Measurements from ENCODE around the gene CALD1. TPM values are rescaled to one million over a fixed set of nuclear protein-coding genes. Genes with fewer than 3 reads are reported as not detected.
A peak's percentile ranks its signal among the peaks of the same experiment; 100 is the strongest.

The CALD1 gene
- total RNA-seq, 1 donor from 2014 or later: 118 TPM

DNA sequence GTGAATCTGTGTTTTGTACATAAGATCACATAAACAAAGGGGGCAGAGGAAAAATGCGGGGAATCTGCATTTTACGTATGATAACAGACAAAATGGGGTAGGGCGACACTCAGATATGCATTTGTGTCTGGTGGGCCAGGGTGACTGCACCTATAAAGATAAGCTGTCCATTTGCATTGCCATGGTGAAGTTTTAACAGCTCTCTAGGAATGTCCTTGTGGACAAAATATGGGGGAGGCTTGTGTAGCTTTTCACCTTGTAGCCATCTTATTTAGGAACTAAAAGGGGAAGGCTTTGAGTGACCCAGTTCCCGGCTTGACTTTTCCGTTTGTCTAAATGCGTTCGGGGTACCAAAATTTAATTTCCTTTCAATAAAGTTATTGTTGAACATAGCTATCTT is 114.5 kb downstream of the CALD1 start:
- peaks cover 73% of the 10 kb centered on the region for H3K79me2 ChIP-seq (ENCODE audit: low read depth)
- H3K4me2 ChIP-seq: peak overlapping the region; percentile 94
- H3K4me1 Mint-ChIP-seq: peaks cover 24% of the 10 kb centered on the region
- H3K27me3 ChIP-seq: no peaks in the 10 kb centered on the region
- H3K27ac ChIP-seq: no peak overlapping the region
- peaks cover 17% of the 10 kb centered on the region for H3K9me3 Mint-ChIP-seq
- peaks cover 27% of the 10 kb centered on the region for H4K20me1 ChIP-seq (ENCODE audit: low read depth)
- no peak overlapping the region for H3K9ac ChIP-seq
- no peaks in the 10 kb centered on the region for H3K9me3 ChIP-seq (ENCODE audit: low read depth)
- peaks cover 6% of the 10 kb centered on the region for H3F3A ChIP-seq (ENCODE audit: low read depth)
- H3K4me3 ChIP-seq: peak overlapping the region; percentile 64
- H2AFZ ChIP-seq (replicated peaks): no peak overlapping the region
- H3K4me1 ChIP-seq: peaks cover 44% of the 10 kb centered on the region
- peaks cover 20% of the 10 kb centered on the region for H3K36me3 Mint-ChIP-seq
- TF ChIP-seq, protein P1, sequence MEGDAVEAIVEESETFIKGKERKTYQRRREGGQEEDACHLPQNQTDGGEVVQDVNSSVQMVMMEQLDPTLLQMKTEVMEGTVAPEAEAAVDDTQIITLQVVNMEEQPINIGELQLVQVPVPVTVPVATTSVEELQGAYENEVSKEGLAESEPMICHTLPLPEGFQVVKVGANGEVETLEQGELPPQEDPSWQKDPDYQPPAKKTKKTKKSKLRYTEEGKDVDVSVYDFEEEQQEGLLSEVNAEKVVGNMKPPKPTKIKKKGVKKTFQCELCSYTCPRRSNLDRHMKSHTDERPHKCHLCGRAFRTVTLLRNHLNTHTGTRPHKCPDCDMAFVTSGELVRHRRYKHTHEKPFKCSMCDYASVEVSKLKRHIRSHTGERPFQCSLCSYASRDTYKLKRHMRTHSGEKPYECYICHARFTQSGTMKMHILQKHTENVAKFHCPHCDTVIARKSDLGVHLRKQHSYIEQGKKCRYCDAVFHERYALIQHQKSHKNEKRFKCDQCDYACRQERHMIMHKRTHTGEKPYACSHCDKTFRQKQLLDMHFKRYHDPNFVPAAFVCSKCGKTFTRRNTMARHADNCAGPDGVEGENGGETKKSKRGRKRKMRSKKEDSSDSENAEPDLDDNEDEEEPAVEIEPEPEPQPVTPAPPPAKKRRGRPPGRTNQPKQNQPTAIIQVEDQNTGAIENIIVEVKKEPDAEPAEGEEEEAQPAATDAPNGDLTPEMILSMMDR (IDR thresholded peaks at IDR 0.05): no peak
- no peak for TF ChIP-seq EZH2phosphoT487 (IDR thresholded peaks at IDR 0.05)
- no peak for TF ChIP-seq EZH2 (IDR thresholded peaks at IDR 0.05)
- peak overlapping the region; percentile 89 for H3K4me3 Mint-ChIP-seq
- H3K27me3 Mint-ChIP-seq (ENCODE audit: insufficient read depth, low read depth): no peaks in the 10 kb centered on the region
- no peak for DNase-seq (ENCODE audit: low spot score)
- no peak overlapping the region for H3K27ac Mint-ChIP-seq
- no peaks in the 10 kb centered on the region for H3K36me3 ChIP-seq

DNA sequence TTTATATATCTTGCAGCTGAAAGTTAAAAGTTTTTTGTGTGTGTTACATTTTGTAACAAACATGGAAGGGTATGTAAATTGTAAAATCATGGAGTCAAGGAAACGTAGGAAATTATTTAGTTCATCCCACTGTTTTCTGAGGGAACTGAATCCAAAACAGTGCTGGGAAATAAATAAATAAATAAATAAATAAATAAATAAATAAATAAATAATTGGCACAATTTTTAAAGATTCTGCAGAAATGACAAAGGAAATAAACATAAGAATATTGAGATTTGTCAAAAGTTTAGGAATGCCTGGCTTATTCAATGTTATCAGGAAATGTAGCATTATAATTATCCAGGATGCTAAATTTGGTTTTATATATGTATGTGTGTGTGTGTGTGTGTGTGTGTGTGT is 115.5 kb downstream of the CALD1 start:
- peaks cover 27% of the 10 kb centered on the region for H4K20me1 ChIP-seq (ENCODE audit: low read depth)
- peaks cover 24% of the 10 kb centered on the region for H3K36me3 Mint-ChIP-seq
- no peak overlapping the region for H3K4me3 ChIP-seq
- H3K4me1 Mint-ChIP-seq: peaks cover 24% of the 10 kb centered on the region
- H3K27me3 Mint-ChIP-seq (ENCODE audit: insufficient read depth, low read depth): no peaks in the 10 kb centered on the region
- no peaks in the 10 kb centered on the region for H3K9me3 ChIP-seq (ENCODE audit: low read depth)
- no peak overlapping the region for H3K9ac ChIP-seq
- H3K9me3 Mint-ChIP-seq: peaks cover 17% of the 10 kb centered on the region
- H3K4me1 ChIP-seq: peaks cover 46% of the 10 kb centered on the region
- TF ChIP-seq EZH2 (IDR thresholded peaks at IDR 0.05): no peak
- TF ChIP-seq, protein P1 (IDR thresholded peaks at IDR 0.05): no peak
- no peak for TF ChIP-seq EZH2phosphoT487 (IDR thresholded peaks at IDR 0.05)
- H3K27ac ChIP-seq: no peak overlapping the region
- no peaks in the 10 kb centered on the region for H3K36me3 ChIP-seq
- H3K4me3 Mint-ChIP-seq: no peak overlapping the region
- H3K27ac Mint-ChIP-seq: no peak overlapping the region
- no peaks in the 10 kb centered on the region for H3K27me3 ChIP-seq
- peaks cover 6% of the 10 kb centered on the region for H3F3A ChIP-seq (ENCODE audit: low read depth)
- no peak overlapping the region for H2AFZ ChIP-seq (replicated peaks)
- H3K4me2 ChIP-seq: peak overlapping the region; percentile 94
- no peak for DNase-seq (ENCODE audit: low spot score)
- H3K79me2 ChIP-seq (ENCODE audit: low read depth): peaks cover 83% of the 10 kb centered on the region

DNA sequence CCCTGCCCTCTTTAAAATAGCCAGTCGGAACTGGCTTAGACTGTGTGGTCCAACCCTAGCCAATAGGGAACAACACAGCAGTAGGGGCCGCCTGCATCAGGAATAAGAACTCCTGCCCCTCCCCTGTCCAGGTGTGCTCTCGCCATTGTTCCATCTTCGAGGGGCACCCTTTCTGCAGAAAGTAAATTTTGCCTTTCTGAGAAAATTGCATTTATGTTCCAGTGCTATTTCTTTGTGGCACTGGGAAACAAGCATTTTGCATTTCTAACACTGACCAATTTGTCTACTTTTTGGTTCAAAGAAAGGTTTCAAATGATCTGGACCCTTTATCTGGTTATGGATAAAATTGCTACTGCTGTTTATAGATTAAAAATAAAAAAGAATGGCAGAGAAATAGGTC is 116.6 kb downstream of the CALD1 start:
- Mint-ChIP-seq H3K36me3 (peaks cover 24% of the 10 kb centered on the region), H3K9me3 (peaks cover 17% of the 10 kb centered on the region), H3K27ac (no peak overlapping the region), H3K4me3 (no peak overlapping the region), H3K27me3 (ENCODE audit: insufficient read depth, low read depth) (no peaks in the 10 kb centered on the region), H3K4me1 (peaks cover 20% of the 10 kb centered on the region)
- H3F3A ChIP-seq (ENCODE audit: low read depth): peaks cover 6% of the 10 kb centered on the region
- no peak overlapping the region for H3K4me3 ChIP-seq
- DNase-seq (ENCODE audit: low spot score): no peak
- H2AFZ ChIP-seq (replicated peaks): no peak overlapping the region
- H3K9me3 ChIP-seq (ENCODE audit: low read depth): no peaks in the 10 kb centered on the region
- no peaks in the 10 kb centered on the region for H3K36me3 ChIP-seq
- H3K79me2 ChIP-seq (ENCODE audit: low read depth): peaks cover 95% of the 10 kb centered on the region
- peaks cover 46% of the 10 kb centered on the region for H3K4me1 ChIP-seq
- H3K27ac ChIP-seq: no peak overlapping the region
- peaks cover 27% of the 10 kb centered on the region for H4K20me1 ChIP-seq (ENCODE audit: low read depth)
- no peak overlapping the region for H3K9ac ChIP-seq
- H3K4me2 ChIP-seq: peak overlapping the region; percentile 33
- no peaks in the 10 kb centered on the region for H3K27me3 ChIP-seq
- TF ChIP-seq EZH2phosphoT487 (IDR thresholded peaks at IDR 0.05): no peak
- TF ChIP-seq EZH2 (IDR thresholded peaks at IDR 0.05): no peak
- TF ChIP-seq, protein P1 (IDR thresholded peaks at IDR 0.05): no peak

All from neural progenitor cell (in vitro differentiated cells).